ENCODE results near the gene TLR2. TPM values are rescaled to one million over a fixed set of nuclear protein-coding genes. Genes with fewer than 3 reads are reported as not detected.

Gene TLR2
- total and polyA plus RNA-seq, 2 of the 4 experiments (the other 2 are of a cell fraction), result under 0.01 to 0.03 TPM

DNA sequence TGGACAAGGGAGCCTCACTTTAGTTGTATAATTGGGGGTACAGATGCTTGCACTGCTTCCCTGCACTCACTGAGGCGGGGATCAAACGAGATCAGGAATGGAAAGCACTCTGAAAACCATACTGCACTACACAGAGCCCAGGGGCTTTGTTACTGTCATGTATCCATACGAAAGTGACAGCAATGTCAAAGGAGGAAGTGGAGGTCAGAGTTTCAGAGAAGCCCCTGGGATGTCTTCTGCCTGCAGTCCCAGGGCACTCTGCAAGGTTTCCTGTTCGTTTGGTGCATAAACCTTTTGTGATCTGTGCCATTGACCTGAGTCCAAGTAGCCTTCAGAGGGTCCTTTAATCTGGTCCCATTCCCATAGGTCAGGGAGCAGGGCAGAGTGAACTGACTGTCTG lies 44.6 kb downstream of the TLR2 start:
- H3K27me3 ChIP-seq (ENCODE audit: control insufficient read depth, insufficient read depth, low read length), result no peaks in the 10 kb centered on the region
- H3K56ac ChIP-seq (ENCODE audit: extremely low read depth, insufficient read depth, low read length), result no peak overlapping the region
- H2AK9ac ChIP-seq (replicated peaks; ENCODE audit: low read depth, low read length, poor library complexity), result no peak overlapping the region
- no peak overlapping the region for H4K91ac ChIP-seq (ENCODE audit: insufficient read depth, low read depth, low read length)
- no peak overlapping the region for H3K4me3 ChIP-seq (ENCODE audit: insufficient read depth, low read depth, low read length)
- ChIA-PET POLR2A (ENCODE audit: unreplicated experiment) (no interaction called here), CTCF (no interaction called here)
- no peak overlapping the region for H2BK5ac ChIP-seq (ENCODE audit: low read depth, low read length, poor library complexity, severe bottlenecking)
- H3K79me1 ChIP-seq (ENCODE audit: low read depth in 1 of 2, low read length in 2 of 2), result no peaks in the 10 kb centered on the region
- H2AK5ac ChIP-seq (ENCODE audit: low read depth, low read length), result no peak overlapping the region
- H3K9me3 ChIP-seq (ENCODE audit: control insufficient read depth, insufficient read depth, low read length), result no peaks in the 10 kb centered on the region
- no peaks in the 10 kb centered on the region for H4K20me1 ChIP-seq (ENCODE audit: insufficient read depth, low read length)
- no peak overlapping the region for H2BK120ac ChIP-seq (ENCODE audit: low read depth, low read length)
- in situ Hi-C loops (cut with MboI; ENCODE audit: low sequenced_read_pairs) (no loop called here), dilution Hi-C loops (cut with HindIII; ENCODE audit: low sequenced_read_pairs, unreplicated experiment) (no loop called here), intact Hi-C loops (cut with micrococcal nuclease) (no loop called here)
- H2BK20ac ChIP-seq (ENCODE audit: low read depth, low read length), result no peak overlapping the region
- no peak overlapping the region for H2AFZ ChIP-seq (replicated peaks; ENCODE audit: low read length, poor library complexity)
- no TSS peak for BruUV-seq (replicated peaks)
- no peak overlapping the region for H3K18ac ChIP-seq (ENCODE audit: low read depth, low read length)
- no peak overlapping the region for H4K8ac ChIP-seq (ENCODE audit: low read depth in 2 of 2, low read length in 2 of 2)
- H3K36me3 ChIP-seq (ENCODE audit: control insufficient read depth, insufficient read depth, low read length), result no peaks in the 10 kb centered on the region
- H3K4me1 ChIP-seq (ENCODE audit: control insufficient read depth, insufficient read depth, low read length), result no peaks in the 10 kb centered on the region
- H3K4me2 ChIP-seq (ENCODE audit: low read depth, low read length), result no peak overlapping the region
- DNase-seq (no peak), ATAC-seq (ENCODE audit: low read depth) (no peak)
- H2BK15ac ChIP-seq (ENCODE audit: low read depth, low read length), result no peak overlapping the region
- H3K4ac ChIP-seq (ENCODE audit: low read depth, low read length), result no peak overlapping the region
- H3K9me1 ChIP-seq (ENCODE audit: insufficient read depth, low read length), result no peaks in the 10 kb centered on the region
- H3K27ac ChIP-seq (ENCODE audit: insufficient read depth, low read length), result no peak overlapping the region
- no peak for TF ChIP-seq NFE2L2 (IDR thresholded peaks at IDR 0.05; ENCODE audit: low read depth, low read length)
- no peak for TF ChIP-seq SMC3 (IDR thresholded peaks at IDR 0.05; ENCODE audit: low read depth, low read length)
- no peak for TF ChIP-seq CHD1 (IDR thresholded peaks at IDR 0.05; ENCODE audit: low read depth, low read length)
- TF ChIP-seq MAZ (IDR thresholded peaks at IDR 0.05; ENCODE audit: borderline replicate concordance, low read depth, low read length), result no peak
- TF ChIP-seq MAFK (IDR thresholded peaks at IDR 0.05; ENCODE audit: low read depth, low read length), result no peak
- no peak for TF ChIP-seq RFX5 (IDR thresholded peaks at IDR 0.05; ENCODE audit: low read depth, low read length)
- H3K9ac ChIP-seq (ENCODE audit: low read depth, low read length), result no peak overlapping the region
- H4K5ac ChIP-seq (ENCODE audit: low read depth, low read length), result no peak overlapping the region
- H3K23ac ChIP-seq (ENCODE audit: low read depth, low read length), result no peak overlapping the region
- no CpG with 5 or more reads among the region's 4 CpGs for WGBS, 2 experiments (ENCODE audit: extremely low coverage in 2 of 2, insufficient read length in 1 of 2)
- no peak overlapping the region for H3K14ac ChIP-seq (replicated peaks; ENCODE audit: low read depth, low read length)

All from IMR-90 (cell line).